ENCODE results near the gene DNAI1. TPM values are rescaled to one million over a fixed set of nuclear protein-coding genes. Genes with fewer than 3 reads are reported as not detected.

Gene DNAI1
- total RNA-seq, 2 donors from 2014 or later = 2.5 to 4.1 TPM

DNA sequence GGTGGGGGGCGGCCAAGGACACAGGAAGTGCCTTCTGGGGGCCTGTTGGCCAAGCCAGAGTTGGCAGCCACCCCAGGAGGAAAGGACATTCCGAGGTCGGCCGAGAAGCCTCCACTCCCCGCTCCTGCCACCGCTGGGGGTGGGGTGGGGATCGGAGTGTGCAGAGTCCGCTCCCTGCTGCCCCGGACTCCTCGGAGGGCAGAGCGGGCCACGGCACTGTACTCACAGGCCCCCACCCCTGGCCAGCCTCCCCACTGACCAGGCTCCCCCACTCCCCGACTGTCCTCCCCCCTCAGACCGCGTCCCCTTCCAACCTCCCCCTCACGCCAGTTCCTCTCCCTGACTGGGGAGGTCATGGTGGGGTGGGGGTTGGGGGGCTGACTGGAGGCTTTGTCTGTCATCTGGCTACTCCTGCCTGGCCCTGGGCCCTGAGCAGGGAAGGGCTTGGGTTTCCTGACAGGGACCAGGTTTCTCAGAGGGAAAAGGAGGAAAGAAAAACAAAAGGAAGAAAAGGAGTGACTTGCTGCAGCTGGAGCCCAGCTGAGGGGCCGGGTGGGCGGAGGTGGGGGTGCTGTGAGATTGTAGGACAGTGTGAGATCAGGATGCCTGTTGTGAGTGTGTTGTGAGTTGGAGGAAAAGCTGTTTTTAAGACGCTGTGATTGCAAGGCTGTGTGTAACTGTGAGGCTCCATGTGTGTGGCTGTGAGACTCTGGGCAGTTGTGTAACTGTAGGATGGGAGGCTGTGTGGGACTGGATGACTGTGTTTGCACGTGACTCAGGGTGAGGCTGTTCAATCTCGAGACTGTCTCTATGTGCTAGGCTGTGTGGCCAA, 101.2 kb downstream of the DNAI1 start:
- Mint-ChIP-seq H3K4me3 (no peak overlapping the region), H3K27ac (no peak overlapping the region), H3K9me3 (no peaks in the 10 kb centered on the region), H3K36me3 (ENCODE audit: low read depth) (no peaks in the 10 kb centered on the region), H3K4me1 (peaks cover 8% of the 10 kb centered on the region), H3K27me3 (ENCODE audit: insufficient read depth) (peaks cover 29% of the 10 kb centered on the region)
- WGBS, 2 experiments (ENCODE audit: insufficient coverage in 1 of 2, insufficient read length in 1 of 2) = 44 to 52% methylated on average over 5 to 17 of the region's 21 CpGs
- H3K4me3 ChIP-seq (ENCODE audit: low read length) = no peak overlapping the region
- H3K27me3 ChIP-seq (ENCODE audit: control insufficient read depth, insufficient read depth, low read length, poor library complexity, severe bottlenecking) = no peaks in the 10 kb centered on the region
- no peaks in the 10 kb centered on the region for H3K36me3 ChIP-seq (ENCODE audit: control insufficient read depth, insufficient read depth, low read length)
- H3K27ac ChIP-seq (ENCODE audit: low read depth, low read length) = peak overlapping the region; percentile 85
- H3K9me3 ChIP-seq (ENCODE audit: control insufficient read depth, low read length) = no peaks in the 10 kb centered on the region
- no peak for TF ChIP-seq CTCF (conservative IDR thresholded peaks at IDR 0.05)
- H3K4me1 ChIP-seq (ENCODE audit: control insufficient read depth, insufficient read depth, low read length) = peaks cover 8% of the 10 kb centered on the region
- no peak for DNase-seq
- no peak overlapping the region for H3K9ac ChIP-seq (ENCODE audit: extremely low read depth, low read length, poor library complexity, severe bottlenecking)

DNA sequence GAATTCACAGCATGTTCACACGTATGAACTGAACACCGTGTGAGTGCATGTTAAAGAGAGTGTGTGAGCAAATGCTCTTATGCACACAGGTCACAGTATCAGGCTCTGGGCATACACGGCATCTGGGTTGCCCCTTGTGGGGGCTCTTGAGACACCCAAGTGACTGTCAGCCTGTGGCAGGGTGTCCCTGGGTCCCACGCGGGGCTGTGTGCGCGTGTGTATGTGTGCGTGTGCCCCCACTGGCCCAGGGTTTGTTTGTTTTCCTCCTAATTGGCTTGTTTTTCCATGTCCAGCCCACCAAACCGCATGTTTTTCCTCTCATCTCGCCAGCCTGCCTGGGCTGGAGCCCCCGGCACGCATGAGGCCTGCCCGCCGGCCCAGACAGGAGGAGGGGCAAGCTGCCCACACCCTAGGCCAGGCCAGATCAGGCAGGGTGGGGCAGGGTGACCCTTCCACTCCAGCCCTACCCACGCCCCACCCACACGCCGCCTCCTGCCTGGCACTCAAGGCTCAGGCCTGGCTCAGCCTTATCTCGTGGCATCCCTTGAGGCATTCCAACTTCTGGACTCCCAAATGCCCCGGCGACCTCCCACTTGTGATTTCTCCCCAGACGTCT, 102.1 kb downstream of the DNAI1 start:
- WGBS, 2 experiments (ENCODE audit: insufficient coverage in 1 of 2, insufficient read length in 1 of 2) = 91% methylated on average over 11 to 21 of the region's 21 CpGs
- Histone ChIP-seq H3K4me1 (ENCODE audit: control insufficient read depth, insufficient read depth, low read length) (peaks cover 7% of the 10 kb centered on the region), H3K9me3 (ENCODE audit: control insufficient read depth, low read length) (no peaks in the 10 kb centered on the region), H3K9ac (ENCODE audit: extremely low read depth, low read length, poor library complexity, severe bottlenecking) (no peak overlapping the region), H3K36me3 (ENCODE audit: control insufficient read depth, insufficient read depth, low read length) (no peaks in the 10 kb centered on the region), H3K27ac (ENCODE audit: low read depth, low read length) (peak overlapping the region; percentile 85), H3K27me3 (ENCODE audit: control insufficient read depth, insufficient read depth, low read length, poor library complexity, severe bottlenecking) (no peaks in the 10 kb centered on the region), H3K4me3 (ENCODE audit: low read length) (no peak overlapping the region)
- Mint-ChIP-seq H3K27me3 (ENCODE audit: insufficient read depth) (peaks cover 38% of the 10 kb centered on the region), H3K9me3 (no peaks in the 10 kb centered on the region), H3K4me1 (peaks cover 8% of the 10 kb centered on the region), H3K27ac (no peak overlapping the region), H3K36me3 (ENCODE audit: low read depth) (no peaks in the 10 kb centered on the region), H3K4me3 (no peak overlapping the region)
- TF ChIP-seq CTCF (conservative IDR thresholded peaks at IDR 0.05) = no peak
- no peak for DNase-seq

DNA sequence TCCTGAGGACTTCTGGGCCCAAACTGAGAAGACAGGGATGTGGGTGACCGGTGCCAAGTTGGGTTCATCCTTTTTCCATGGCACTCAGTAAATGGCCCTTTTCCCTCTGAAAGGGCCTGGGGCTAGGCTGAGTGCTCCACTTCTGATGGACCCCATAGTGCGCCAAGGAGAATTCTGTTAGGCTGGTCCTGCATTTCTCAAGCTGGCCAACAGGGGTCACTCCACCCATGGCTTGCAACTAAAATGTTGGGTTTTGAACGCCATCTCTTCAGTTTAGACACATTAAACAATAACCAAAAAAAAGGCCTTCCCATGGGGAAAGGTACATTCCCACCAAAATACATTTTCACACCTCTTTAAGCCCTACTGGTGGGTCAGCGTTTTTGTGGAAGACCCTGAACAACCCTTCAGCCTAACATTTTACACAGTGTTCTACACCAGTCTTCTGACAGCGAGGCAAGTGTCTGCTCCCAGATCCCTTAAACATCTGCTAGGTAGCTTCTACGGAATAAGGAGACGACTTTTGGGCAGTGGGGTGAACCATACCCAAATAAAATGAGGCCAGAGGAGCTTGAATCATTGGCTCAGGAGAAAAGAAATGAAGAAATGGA, 103.6 kb downstream of the DNAI1 start:
- Mint-ChIP-seq H3K36me3 (ENCODE audit: low read depth) (no peaks in the 10 kb centered on the region), H3K27me3 (ENCODE audit: insufficient read depth) (peaks cover 44% of the 10 kb centered on the region), H3K9me3 (no peaks in the 10 kb centered on the region), H3K4me1 (peaks cover 13% of the 10 kb centered on the region), H3K4me3 (no peak overlapping the region), H3K27ac (no peak overlapping the region)
- Histone ChIP-seq H3K9me3 (ENCODE audit: control insufficient read depth, low read length) (no peaks in the 10 kb centered on the region), H3K4me1 (ENCODE audit: control insufficient read depth, insufficient read depth, low read length) (peaks cover 7% of the 10 kb centered on the region), H3K4me3 (ENCODE audit: low read length) (no peak overlapping the region), H3K27me3 (ENCODE audit: control insufficient read depth, insufficient read depth, low read length, poor library complexity, severe bottlenecking) (peaks cover 9% of the 10 kb centered on the region), H3K27ac (ENCODE audit: low read depth, low read length) (no peak overlapping the region), H3K9ac (ENCODE audit: extremely low read depth, low read length, poor library complexity, severe bottlenecking) (no peak overlapping the region), H3K36me3 (ENCODE audit: control insufficient read depth, insufficient read depth, low read length) (no peaks in the 10 kb centered on the region)
- peak; percentile 83 for DNase-seq
- TF ChIP-seq CTCF (conservative IDR thresholded peaks at IDR 0.05) = peak; percentile 94
- WGBS, 2 experiments (ENCODE audit: insufficient coverage in 1 of 2, insufficient read length in 1 of 2) = 79 to 82% methylated on average over 7 of the region's 7 CpGs

Data from endodermal cell (in vitro differentiated cells).